ENCODE data around the gene SPSB3. TPM values are rescaled to one million over a fixed set of nuclear protein-coding genes. Genes with fewer than 3 reads are reported as not detected.

Gene SPSB3
- total and polyA plus RNA-seq, 5 experiments from 2014 or later = 38.0 to 123 (median 42.0) TPM

DNA sequence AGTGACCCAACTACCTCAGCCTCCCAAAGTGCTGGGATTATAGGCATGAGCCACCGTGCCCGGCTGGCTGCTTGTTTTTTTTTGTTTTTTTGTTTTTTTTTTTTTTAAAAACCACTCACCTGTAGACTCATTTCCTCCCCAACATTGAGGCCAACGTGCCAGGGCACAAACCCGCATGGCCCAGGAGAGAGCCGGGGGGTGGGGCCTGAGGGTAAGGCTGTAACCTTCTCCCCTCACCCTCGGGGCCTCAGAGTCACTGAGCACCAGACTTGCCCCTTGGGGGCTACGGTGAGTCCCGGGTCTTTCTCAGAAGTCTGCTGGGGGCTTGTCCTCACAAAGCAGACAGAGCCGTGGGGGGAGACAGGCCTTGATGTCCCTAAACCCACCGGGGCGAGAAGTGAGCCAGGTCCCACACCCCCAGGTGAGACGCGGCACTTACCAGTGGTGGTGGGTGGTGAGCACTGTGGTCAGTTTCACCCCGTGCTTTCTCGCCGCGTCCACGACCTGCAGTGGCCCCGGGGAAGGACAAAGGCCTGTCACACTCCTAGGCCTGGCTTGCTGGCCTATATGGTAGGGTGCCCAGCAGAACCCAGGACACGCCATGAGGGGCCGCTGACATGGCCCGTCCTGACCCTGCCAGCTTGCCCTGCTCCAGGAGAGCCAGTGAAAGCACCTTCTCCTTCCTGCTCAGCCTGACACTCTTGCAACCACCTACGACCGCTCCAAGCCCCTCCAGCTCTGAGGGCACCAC, 39.7 kb upstream of the SPSB3 start:
- ATAC-seq = no peak

DNA sequence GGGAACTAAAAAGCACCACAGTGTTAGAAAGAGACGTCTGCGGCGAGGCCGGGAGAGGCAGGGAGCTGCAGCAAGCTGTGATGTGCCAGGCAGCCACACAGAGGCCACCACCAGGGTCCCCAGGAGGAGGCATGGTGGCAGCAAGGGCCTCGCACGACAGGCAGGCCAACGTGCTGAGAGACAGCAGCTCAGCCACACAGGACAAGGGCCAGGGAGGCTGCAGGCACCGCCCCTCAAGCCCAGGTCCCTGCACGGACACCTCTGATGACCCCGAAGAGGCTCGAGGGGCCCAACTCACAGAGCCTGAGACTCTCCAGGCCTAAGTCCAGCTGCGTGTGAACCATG, 38.5 kb upstream of the SPSB3 start:
- Mint-ChIP-seq H3K9me3 (no peaks in the 10 kb centered on the region), H3K4me3 (no peak overlapping the region)
- no peak for ATAC-seq

More for the DNA sequence above, 39.7 kb upstream of the SPSB3 start:
- DNase-seq = no peak
- Mint-ChIP-seq H3K9me3 (no peaks in the 10 kb centered on the region), H3K36me3 (peaks cover 0 to 27% (median 0%) of the 10 kb centered on the region in 3 donors), H3K4me1 (peaks cover 8 to 31% (median 16%) of the 10 kb centered on the region in 4 donors), H3K27me3 (peaks cover 0 to 2% (median 0%) of the 10 kb centered on the region in 5 donors), H3K4me3 (no peak overlapping the region), H3K27ac (peak overlapping the region in 1 of 10 donors; percentile 47)
- POLR2A ChIA-PET = no interaction called here

DNA sequence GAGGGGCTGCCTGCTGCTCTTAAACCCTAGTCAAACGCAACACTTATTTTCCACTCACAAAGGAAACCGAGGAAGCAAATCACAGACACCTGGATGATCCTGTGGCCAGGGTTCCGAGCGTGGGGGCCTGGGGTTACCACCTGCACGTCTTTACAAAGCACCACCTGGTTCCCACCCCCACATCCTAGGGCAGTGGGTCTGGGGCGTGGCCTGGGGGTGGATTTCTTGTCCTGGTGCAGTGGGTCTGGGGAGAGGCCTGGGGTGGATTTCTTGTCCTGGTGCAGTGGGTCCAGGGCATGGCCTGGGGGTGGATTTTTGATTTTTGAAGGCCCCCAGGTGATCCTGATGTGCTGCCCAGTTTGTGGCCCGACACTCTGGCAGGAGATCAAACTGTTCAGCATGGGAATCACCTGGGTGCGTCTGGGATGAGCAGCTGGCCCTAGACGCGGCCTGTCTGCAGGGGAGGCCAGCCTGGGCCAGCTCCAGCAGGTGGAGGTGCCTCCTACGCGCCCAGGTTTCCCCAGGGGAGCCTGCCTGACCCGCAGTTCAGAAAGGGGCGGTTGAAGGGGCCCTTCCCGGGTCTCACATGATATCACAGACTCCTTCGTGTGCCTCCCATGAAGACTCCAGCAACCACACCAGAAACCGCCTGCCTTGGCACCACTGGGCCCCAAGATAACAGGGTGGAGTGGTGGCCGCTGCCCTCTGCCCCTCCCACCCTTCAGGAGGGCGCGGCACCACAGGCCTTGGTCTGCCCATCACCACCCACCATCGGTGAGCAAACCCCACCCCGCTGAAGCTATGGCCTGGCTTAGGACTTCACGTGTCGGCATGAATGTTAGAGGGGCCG, 38.0 kb upstream of the SPSB3 start:
- POLR2A ChIA-PET = no interaction called here
- H3K9me3 Mint-ChIP-seq = no peaks in the 10 kb centered on the region
- H3K27ac Mint-ChIP-seq = peak overlapping the region in 1 of 10 donors; percentile 44
- ATAC-seq = no peak
- no peaks in the 10 kb centered on the region for H3K27me3 Mint-ChIP-seq
- DNase-seq = no peak
- no peak overlapping the region for H3K4me3 Mint-ChIP-seq
- H3K36me3 Mint-ChIP-seq = peaks cover 0 to 38% (median 0%) of the 10 kb centered on the region in 3 donors
- H3K4me1 Mint-ChIP-seq = peaks cover 8 to 25% (median 13%) of the 10 kb centered on the region in 4 donors

More for the DNA sequence above, 38.5 kb upstream of the SPSB3 start:
- no peak for DNase-seq
- Mint-ChIP-seq H3K36me3 (peaks cover 0 to 34% (median 0%) of the 10 kb centered on the region in 3 donors), H3K4me1 (peaks cover 8 to 30% (median 16%) of the 10 kb centered on the region in 4 donors), H3K27me3 (no peaks in the 10 kb centered on the region), H3K27ac (peak overlapping the region in 1 of 10 donors; percentile 44)
- POLR2A ChIA-PET = interaction anchor here (0.8 kb wide), 1 partner anchor 38 kb away, joined by 3 read pairs; the partner anchor contains the start of genes NUBP2 and SPSB3

GRCh38 chr16:1819611-1820010, 37.2 kb upstream of the SPSB3 start:
- H3K9me3 Mint-ChIP-seq = no peaks in the 10 kb centered on the region
- peaks cover 4 to 19% (median 10%) of the 10 kb centered on the region in 4 donors for H3K4me1 Mint-ChIP-seq
- H3K27me3 Mint-ChIP-seq = no peaks in the 10 kb centered on the region
- ATAC-seq (no peak), DNase-seq (no peak)
- POLR2A ChIA-PET = no interaction called here
- H3K4me3 Mint-ChIP-seq = peak overlapping the region in 2 of 10 donors; percentile 5 to 26
- H3K27ac Mint-ChIP-seq = peak overlapping the region in 3 of 10 donors; percentile 22 to 85 (median 51)
- H3K36me3 Mint-ChIP-seq = peaks cover 0 to 42% (median 0%) of the 10 kb centered on the region in 3 donors

GRCh38 chr16:1818873-1819525, 36.6 kb upstream of the SPSB3 start:
- H3K4me3 Mint-ChIP-seq = no peak overlapping the region
- peaks cover 0 to 13% (median 5%) of the 10 kb centered on the region in 4 donors for H3K4me1 Mint-ChIP-seq
- H3K9me3 Mint-ChIP-seq = no peaks in the 10 kb centered on the region
- peaks cover 0 to 47% (median 0%) of the 10 kb centered on the region in 3 donors for H3K36me3 Mint-ChIP-seq
- DNase-seq (no peak), ATAC-seq (no peak)
- no peaks in the 10 kb centered on the region for H3K27me3 Mint-ChIP-seq
- POLR2A ChIA-PET = no interaction called here
- peak overlapping the region in 3 of 10 donors; percentile 21 to 85 (median 22) for H3K27ac Mint-ChIP-seq

- peaks cover under 1 to 12% (median 5%) of the 10 kb centered on the region in 4 donors for H3K4me1 Mint-ChIP-seq
- H3K36me3 Mint-ChIP-seq = peaks cover 0 to 53% (median 0%) of the 10 kb centered on the region in 3 donors
- peak overlapping the region in 2 of 10 donors; percentile 65 to 89 for H3K27ac Mint-ChIP-seq
- H3K4me3 Mint-ChIP-seq = no peak overlapping the region
- POLR2A ChIA-PET = no interaction called here
- DNase-seq = no peak
- H3K9me3 Mint-ChIP-seq = no peaks in the 10 kb centered on the region
- H3K27me3 Mint-ChIP-seq = no peaks in the 10 kb centered on the region
- ATAC-seq = no peak
Observed at GRCh38 chr16:1818204-1818872, 36.0 kb upstream of the SPSB3 start.

DNA sequence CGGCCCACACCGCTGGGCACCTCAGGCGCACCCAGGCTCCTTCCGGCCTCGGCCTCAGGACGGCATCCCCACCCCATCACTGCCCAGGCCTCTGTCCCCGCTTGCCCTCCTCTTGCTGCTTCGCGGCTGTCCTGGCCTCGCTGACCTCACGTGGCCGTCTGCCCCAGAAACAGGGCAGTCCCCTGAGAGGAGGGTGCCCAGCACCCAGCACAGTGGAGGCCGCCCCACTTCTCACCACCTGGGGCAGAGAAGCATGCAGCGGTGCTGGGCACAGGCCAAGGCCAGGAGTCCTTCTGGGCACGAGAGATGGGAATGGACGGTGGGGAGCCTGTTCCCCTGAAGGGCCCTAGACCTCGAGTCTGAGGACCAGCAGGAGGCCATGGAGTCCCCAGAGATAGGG, 35.3 kb upstream of the SPSB3 start:
- DNase-seq (no peak), ATAC-seq (no peak)
- H3K27me3 Mint-ChIP-seq = no peaks in the 10 kb centered on the region
- peaks cover 0 to 55% (median 0%) of the 10 kb centered on the region in 3 donors for H3K36me3 Mint-ChIP-seq
- peaks cover 5 to 18% (median 9%) of the 10 kb centered on the region in 4 donors for H3K4me1 Mint-ChIP-seq
- H3K27ac Mint-ChIP-seq = peak overlapping the region in 3 of 10 donors; percentile 44 to 52 (median 48)
- no peaks in the 10 kb centered on the region for H3K9me3 Mint-ChIP-seq
- H3K4me3 Mint-ChIP-seq = no peak overlapping the region
- POLR2A ChIA-PET = no interaction called here

DNA sequence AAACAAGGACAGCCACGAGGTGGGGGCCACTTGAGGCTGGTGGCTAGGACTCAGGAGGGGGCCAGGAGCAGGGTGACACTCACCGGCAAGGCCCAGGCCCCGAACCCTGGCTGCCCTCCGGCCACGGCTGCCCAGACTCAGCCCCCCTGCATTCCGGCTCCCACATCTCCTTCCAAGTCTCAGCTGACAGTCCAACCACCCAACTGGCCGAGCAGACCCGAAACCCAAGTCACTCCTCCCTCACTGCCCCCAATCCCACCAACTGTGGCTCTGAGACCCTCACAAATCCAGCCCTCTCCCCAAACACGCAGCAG, 34.9 kb upstream of the SPSB3 start:
- peaks cover 8 to 17% (median 9%) of the 10 kb centered on the region in 4 donors for H3K4me1 Mint-ChIP-seq
- no peaks in the 10 kb centered on the region for H3K27me3 Mint-ChIP-seq
- DNase-seq (no peak), ATAC-seq (no peak)
- peak overlapping the region in 3 of 10 donors; percentile 48 to 69 (median 52) for H3K27ac Mint-ChIP-seq
- H3K36me3 Mint-ChIP-seq = peaks cover 0 to 53% (median 0%) of the 10 kb centered on the region in 3 donors
- H3K9me3 Mint-ChIP-seq = no peaks in the 10 kb centered on the region
- H3K4me3 Mint-ChIP-seq = no peak overlapping the region
- POLR2A ChIA-PET = no interaction called here

DNA sequence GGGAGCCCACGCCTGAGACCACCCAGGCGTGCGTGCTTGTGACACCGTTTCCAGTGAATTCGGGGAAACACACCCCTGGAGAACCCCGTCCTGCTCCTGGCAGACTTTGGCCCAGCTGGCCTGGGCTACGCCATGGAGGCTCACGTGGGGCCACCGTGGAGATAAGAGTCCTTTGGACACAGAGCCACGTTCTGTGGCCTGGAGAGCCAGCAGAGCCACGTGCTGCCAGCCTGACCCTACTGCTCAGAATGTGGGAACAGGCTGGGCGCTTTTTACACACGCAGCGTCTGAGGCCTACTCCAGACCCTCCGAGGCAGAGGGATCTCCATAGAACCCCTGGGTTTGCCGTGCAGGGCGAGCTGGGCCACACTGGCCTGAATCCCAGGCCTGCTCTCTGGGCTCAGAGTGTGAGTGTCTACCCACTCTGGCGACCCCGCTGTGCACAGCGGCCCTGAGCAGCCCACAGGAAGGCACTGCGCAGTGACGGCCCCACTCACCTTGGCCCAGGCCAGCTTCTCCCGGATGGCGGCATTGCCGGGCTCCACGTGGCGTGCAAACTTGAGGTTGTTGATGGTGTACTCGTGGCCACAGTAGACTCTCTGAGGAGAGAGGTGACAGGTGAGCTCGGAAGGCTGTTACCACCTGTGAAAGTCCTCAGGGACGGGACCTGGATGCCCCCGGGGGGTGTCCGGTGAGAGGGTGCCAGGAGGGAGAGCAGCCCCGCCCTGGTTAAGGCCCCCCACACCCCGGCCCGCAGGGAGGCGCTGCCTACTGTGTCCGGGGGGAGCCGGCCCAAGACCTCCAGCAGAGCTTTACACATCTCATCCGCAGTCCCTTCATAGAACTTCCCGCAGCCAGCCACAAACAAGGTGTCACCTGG, 34.3 kb upstream of the SPSB3 start:
- Mint-ChIP-seq H3K27ac (no peak overlapping the region), H3K9me3 (no peaks in the 10 kb centered on the region), H3K27me3 (no peaks in the 10 kb centered on the region), H3K4me3 (no peak overlapping the region), H3K36me3 (peaks cover 0 to 48% (median 0%) of the 10 kb centered on the region in 3 donors), H3K4me1 (peaks cover 8 to 17% (median 9%) of the 10 kb centered on the region in 4 donors)
- DNase-seq (no peak), ATAC-seq (no peak)
- POLR2A ChIA-PET = no interaction called here

DNA sequence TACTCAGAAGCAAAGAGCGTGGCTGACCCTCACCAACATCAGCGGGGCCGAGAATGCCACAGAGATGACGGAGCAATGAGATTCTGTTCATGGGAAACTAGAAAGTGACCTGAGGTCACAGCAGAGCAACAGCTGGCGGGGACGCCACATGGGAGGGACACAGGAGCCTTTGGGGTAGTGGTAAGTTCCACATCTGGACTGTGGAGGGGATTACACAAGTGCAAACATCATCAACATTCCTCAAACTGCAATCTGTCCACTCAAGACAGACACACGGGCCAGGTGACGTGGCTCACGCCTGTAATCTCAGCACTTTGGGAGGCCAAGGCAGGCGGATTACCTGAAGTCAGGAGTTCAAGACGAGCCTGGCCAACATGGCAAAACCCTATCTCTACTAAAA, 33.1 kb upstream of the SPSB3 start:
- no peaks in the 10 kb centered on the region for H3K9me3 Mint-ChIP-seq
- H3K27me3 Mint-ChIP-seq = no peaks in the 10 kb centered on the region
- DNase-seq = no peak
- peak overlapping the region in 1 of 10 donors; percentile 38 for H3K27ac Mint-ChIP-seq
- peaks cover 0 to 47% (median 0%) of the 10 kb centered on the region in 3 donors for H3K36me3 Mint-ChIP-seq
- H3K4me1 Mint-ChIP-seq = peaks cover 8 to 13% (median 9%) of the 10 kb centered on the region in 4 donors
- no peak overlapping the region for H3K4me3 Mint-ChIP-seq
- no peak for ATAC-seq
- POLR2A ChIA-PET = interaction anchor here (1.6 kb wide), 1 partner anchor 11 kb away, joined by 5 read pairs; the partner anchor contains the start of genes FAHD1 and HAGH

DNA sequence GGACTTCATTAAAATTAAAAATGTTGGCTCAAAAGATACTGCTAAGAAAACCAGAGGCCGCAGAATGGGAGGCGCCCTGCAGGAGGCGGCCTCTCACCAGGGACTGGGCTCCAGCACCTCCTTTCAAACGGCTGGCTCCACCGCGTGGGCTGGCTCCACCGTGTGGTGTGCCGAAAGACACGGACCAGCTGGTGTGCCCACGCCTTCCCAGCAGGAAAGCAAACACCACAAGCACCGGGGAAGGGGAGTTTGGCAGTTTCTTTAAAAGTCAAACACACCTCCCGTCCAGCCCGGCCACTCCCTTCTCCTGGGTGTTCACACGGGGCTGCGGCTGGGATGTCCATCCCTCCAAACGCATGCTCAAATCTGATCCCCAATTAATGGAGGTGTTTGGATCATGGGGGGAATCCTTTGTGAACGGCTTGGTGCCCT, 30.4 kb upstream of the SPSB3 start:
- peak; percentile 96 to 98 for ATAC-seq
- Mint-ChIP-seq H3K4me1 (peaks cover 9 to 13% (median 9%) of the 10 kb centered on the region in 4 donors), H3K27ac (peak overlapping the region in 4 of 10 donors; percentile 19 to 89 (median 54)), H3K4me3 (no peak overlapping the region), H3K27me3 (no peaks in the 10 kb centered on the region), H3K9me3 (no peaks in the 10 kb centered on the region), H3K36me3 (peaks cover 0 to 62% (median 0%) of the 10 kb centered on the region in 3 donors)
- peak; percentile 11 to 75 (median 47) for DNase-seq
- POLR2A ChIA-PET = interaction anchor here (1.8 kb wide), 1 partner anchor 30 kb away, joined by 6 read pairs; the partner anchor contains the start of genes NUBP2 and SPSB3

All from naive thymus-derived CD8-positive, alpha-beta T cell (primary cell).